ENCODE data around the gene ADAT3. TPM values are rescaled to one million over a fixed set of nuclear protein-coding genes. Genes with fewer than 3 reads are reported as not detected.

Gene ADAT3
- total RNA-seq, 4 donors from 2014 or later = 1.0 to 5.5 (median 2.8) TPM

DNA sequence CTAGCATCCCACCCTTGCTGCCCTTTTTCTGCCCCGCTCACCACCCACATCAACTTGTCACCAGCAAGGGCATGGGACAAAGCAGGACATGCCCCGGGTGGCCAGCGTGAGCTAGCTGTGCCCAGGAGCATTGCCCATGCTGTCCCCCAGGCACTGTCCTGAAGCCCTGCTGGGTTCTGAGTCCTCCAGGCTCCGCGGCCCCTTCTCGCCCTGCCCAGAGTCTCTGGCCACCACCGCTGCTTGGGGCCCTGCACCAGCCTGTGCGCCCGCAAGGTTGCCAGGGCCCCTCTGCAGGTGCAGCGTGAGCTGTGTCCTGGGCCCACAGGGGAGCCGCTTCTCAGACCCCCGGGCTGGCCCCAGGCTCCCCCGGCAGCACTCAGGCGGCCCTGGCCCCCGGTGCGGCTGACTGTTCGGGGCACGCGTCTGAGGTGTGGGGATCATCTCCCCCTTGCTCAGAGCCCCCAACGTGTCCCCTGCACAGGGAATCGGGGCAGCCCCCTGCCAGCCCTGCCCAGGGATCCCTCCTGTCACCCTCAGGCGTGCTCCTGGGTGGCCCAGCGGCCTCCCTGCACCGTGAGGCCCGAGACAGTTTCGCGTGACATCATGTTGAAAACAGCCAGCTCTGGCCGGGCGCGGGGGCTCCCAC is 39.8 kb downstream of the ADAT3 start:
- Histone ChIP-seq H3K27ac (no peak overlapping the region), H3K9me3 (no peaks in the 10 kb centered on the region), H3K4me3 (no peak overlapping the region), H3K36me3 (no peaks in the 10 kb centered on the region), H3K27me3 (no peaks in the 10 kb centered on the region), H3K4me1 (peaks cover 0 to 10% of the 10 kb centered on the region in 2 donors)
- DNase-seq = no peak
- intact Hi-C loops (cut with DNase I; ENCODE audit: low total_unique reads) = no loop called here
- no peak for TF ChIP-seq POLR2A (IDR thresholded peaks at IDR 0.05)
- TF ChIP-seq, protein P1, sequence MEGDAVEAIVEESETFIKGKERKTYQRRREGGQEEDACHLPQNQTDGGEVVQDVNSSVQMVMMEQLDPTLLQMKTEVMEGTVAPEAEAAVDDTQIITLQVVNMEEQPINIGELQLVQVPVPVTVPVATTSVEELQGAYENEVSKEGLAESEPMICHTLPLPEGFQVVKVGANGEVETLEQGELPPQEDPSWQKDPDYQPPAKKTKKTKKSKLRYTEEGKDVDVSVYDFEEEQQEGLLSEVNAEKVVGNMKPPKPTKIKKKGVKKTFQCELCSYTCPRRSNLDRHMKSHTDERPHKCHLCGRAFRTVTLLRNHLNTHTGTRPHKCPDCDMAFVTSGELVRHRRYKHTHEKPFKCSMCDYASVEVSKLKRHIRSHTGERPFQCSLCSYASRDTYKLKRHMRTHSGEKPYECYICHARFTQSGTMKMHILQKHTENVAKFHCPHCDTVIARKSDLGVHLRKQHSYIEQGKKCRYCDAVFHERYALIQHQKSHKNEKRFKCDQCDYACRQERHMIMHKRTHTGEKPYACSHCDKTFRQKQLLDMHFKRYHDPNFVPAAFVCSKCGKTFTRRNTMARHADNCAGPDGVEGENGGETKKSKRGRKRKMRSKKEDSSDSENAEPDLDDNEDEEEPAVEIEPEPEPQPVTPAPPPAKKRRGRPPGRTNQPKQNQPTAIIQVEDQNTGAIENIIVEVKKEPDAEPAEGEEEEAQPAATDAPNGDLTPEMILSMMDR (IDR thresholded peaks at IDR 0.05) = no peak

DNA sequence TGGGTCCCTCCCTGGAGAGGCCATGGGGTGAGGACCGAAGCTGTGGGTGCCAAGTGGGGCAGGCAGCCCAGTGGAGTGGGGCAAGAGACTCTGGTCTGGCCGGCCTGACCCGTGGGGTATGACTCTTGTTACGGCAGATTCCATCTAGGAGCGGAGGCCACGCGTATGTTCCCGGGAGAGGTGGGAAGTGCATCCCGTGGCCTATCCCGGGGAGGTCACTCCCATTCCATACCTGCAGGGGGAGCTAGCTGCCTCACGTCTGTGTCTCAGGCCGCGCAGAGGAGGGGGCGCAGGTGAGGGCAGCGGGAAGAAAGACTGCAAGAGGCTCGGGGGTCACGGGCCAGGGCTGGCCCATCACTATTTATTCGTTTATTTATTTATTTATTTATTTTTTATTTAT is 40.7 kb downstream of the ADAT3 start:
- Histone ChIP-seq H3K36me3 (no peaks in the 10 kb centered on the region), H3K4me3 (no peak overlapping the region), H3K27me3 (no peaks in the 10 kb centered on the region), H3K27ac (no peak overlapping the region), H3K4me1 (peaks cover 0 to 10% of the 10 kb centered on the region in 2 donors), H3K9me3 (no peaks in the 10 kb centered on the region)
- TF ChIP-seq POLR2A (IDR thresholded peaks at IDR 0.05) = no peak
- TF ChIP-seq, protein P1 (IDR thresholded peaks at IDR 0.05) = peak; percentile 22 to 56 (median 46)
- intact Hi-C loops (cut with DNase I; ENCODE audit: low total_unique reads) = no loop called here
- peak in 1 of 2 donors; percentile 50 for DNase-seq

DNA sequence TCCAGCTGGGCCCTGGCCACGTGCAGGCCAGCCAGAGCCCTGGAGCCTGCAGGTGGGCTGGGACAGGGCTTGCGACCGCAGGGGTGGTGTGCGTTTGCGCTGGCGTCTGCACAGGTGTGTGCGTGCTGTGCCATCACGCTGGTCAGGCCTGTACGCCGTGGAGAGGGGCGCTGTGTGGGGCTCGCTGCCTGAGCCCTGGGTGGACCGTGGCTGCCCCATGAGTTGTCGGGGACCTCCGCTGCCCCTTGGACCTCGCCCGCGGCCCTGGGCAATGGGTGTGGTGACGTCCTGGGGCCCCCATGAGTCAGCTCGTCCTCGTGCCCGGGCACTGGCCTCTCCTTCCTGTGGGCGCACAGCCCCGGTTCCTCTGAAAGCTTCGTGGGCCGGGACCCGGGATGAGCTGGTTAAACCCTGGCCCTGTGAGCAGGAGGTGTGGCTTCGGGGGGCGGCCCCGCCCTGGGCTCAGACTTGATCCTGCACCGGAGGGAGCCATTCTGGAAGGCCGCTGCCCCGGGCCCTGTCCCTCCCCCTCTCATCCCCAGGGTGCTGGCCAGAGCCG is 42.5 kb downstream of the ADAT3 start:
- Histone ChIP-seq H3K9me3 (no peaks in the 10 kb centered on the region), H3K27ac (no peak overlapping the region), H3K4me3 (no peak overlapping the region), H3K4me1 (peaks cover 0 to 4% of the 10 kb centered on the region in 2 donors), H3K36me3 (no peaks in the 10 kb centered on the region), H3K27me3 (no peaks in the 10 kb centered on the region)
- intact Hi-C loops (cut with DNase I; ENCODE audit: low total_unique reads) = no loop called here
- no peak for DNase-seq
- TF ChIP-seq POLR2A (IDR thresholded peaks at IDR 0.05) = no peak
- TF ChIP-seq, protein P1 (IDR thresholded peaks at IDR 0.05) = no peak

DNA sequence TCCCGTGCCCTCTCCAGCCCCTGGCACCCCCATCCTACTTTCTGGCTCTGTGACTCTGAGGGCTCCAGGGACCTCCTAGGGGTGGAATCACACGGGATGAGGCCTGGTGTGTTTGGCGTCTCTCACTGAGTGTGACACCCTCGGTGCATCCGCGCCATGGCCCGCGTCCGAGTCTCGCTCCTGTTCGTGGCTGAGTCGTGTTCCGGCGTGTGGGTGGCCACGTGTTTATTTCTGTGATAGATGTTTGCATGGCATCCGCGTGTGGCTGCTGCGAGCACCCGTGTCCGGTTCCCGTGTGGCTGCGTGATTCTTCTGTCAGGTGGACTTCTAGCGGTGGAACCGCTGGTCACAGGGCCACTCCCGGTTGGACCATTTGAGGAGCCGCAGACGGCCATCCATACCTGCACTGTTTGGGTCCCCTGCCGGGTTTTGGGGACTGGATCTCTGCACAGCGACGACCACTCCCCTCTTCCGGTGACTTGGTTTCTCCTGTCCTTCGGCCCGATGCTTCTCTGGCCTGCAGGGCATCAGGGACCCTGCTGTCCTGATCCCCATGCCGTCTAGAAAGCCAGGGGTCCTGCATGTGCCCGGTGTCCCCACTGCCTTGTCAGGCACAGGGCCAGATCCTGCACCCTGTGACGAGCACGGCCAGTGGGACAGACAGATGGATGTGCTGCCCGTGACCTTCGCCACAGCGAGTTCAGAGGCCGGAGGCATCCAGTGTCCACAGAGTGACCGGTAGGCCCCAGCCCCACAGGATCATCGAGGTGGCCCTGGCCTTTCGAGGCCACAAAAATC is 44.3 kb downstream of the ADAT3 start:
- no peak for DNase-seq
- intact Hi-C loops (cut with DNase I; ENCODE audit: low total_unique reads) = no loop called here
- no peaks in the 10 kb centered on the region for H3K27me3 ChIP-seq
- no peak overlapping the region for H3K4me3 ChIP-seq
- no peak for TF ChIP-seq POLR2A (IDR thresholded peaks at IDR 0.05)
- TF ChIP-seq, protein P1 (IDR thresholded peaks at IDR 0.05) = no peak
- H3K27ac ChIP-seq = no peak overlapping the region
- H3K9me3 ChIP-seq = no peaks in the 10 kb centered on the region
- H3K4me1 ChIP-seq = no peaks in the 10 kb centered on the region
- H3K36me3 ChIP-seq = no peaks in the 10 kb centered on the region

DNA sequence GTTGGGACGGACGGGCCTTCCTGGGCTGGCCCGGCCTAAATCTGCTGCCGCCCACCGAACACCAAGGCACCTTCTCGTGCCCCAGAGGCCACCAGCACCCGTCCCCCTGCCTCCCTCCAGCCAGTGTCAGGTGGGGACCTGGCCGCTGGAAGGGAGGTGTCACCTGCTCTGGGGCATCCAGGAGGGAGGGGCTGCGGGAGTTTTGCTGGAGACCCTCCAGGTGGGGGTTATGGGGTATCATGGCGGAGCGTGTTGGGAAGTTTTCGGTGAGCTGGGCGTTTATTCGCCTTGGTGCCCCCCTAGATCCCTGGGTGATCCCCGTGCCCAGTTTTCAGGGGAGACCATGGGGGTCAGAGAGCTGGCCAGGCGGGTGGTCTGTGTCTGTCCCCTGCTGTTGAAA is 45.4 kb downstream of the ADAT3 start:
- DNase-seq = no peak
- H3K27me3 ChIP-seq = no peaks in the 10 kb centered on the region

More for the DNA sequence above, 45.4 kb downstream of the ADAT3 start:
- no peak overlapping the region for H3K27ac ChIP-seq
- TF ChIP-seq, protein P1 (IDR thresholded peaks at IDR 0.05) = no peak
- TF ChIP-seq POLR2A (IDR thresholded peaks at IDR 0.05) = no peak
- no peaks in the 10 kb centered on the region for H3K9me3 ChIP-seq
- no peaks in the 10 kb centered on the region for H3K36me3 ChIP-seq
- intact Hi-C loops (cut with DNase I; ENCODE audit: low total_unique reads) = no loop called here
- H3K4me1 ChIP-seq = no peaks in the 10 kb centered on the region
- H3K4me3 ChIP-seq = no peak overlapping the region

Measured in uterus (tissue), 4 donors.